Activated CD4-positive, alpha-beta memory T cell treated with anti-CD3 and anti-CD28 coated beads, Interleukin-2, amount 10 ng/mL, durations not matched to agents 7 days and 5 days (primary cell): ENCODE data around the gene DNAH3. TPM values are rescaled to one million over a fixed set of nuclear protein-coding genes. Genes with fewer than 3 reads are reported as not detected.
"Not testable (repeated sequence)": the region's sequence is repeated elsewhere in the genome, so short reads cannot be mapped to it uniquely, and the experiment has no call there.

ENCODE experiments used
- CTCF ChIA-PET: fragments of 350-600 bp; sonication (Branson Sonifier 250); formaldehyde crosslinking; loops from one replicate; lab custom pipeline; 2021; ENCODE audit warnings: antibody characterized with exemption, inconsistent platforms; lab: Charles Lee
- POLR2A ChIA-PET: fragments of 350-600 bp; sonication (Branson Sonifier 250); formaldehyde crosslinking; loops from one replicate; lab custom pipeline; 2021; ENCODE audit warnings: antibody characterized with exemption; lab: Charles Lee
- DNase-seq: peaks from one replicate; pipeline ENCODE4 v3.0.0-alpha.2; 2020
- H3K27ac Mint-ChIP-seq: one replicate; pipeline ENCODE4 v1.8.0; 2021; ENCODE audit warnings: mild to moderate bottlenecking, mixed read lengths
- H3K27me3 Mint-ChIP-seq: one replicate; pipeline ENCODE4 v1.8.0; 2021; ENCODE audit warnings: mixed read lengths
- H3K36me3 Mint-ChIP-seq: one replicate; pipeline ENCODE4 v1.8.0; 2021; ENCODE audit warnings: low read depth, mixed read lengths
- H3K4me1 Mint-ChIP-seq: one replicate; pipeline ENCODE4 v1.8.0; 2021; ENCODE audit warnings: mixed read lengths
- H3K4me3 Mint-ChIP-seq: one replicate; pipeline ENCODE4 v1.8.0; 2021; ENCODE audit warnings: mild to moderate bottlenecking, mixed read lengths
- H3K9me3 Mint-ChIP-seq: one replicate; pipeline ENCODE4 v1.8.0; 2021; ENCODE audit warnings: mixed read lengths
- total RNA-seq, 2 experiments: library from RNA; stranded (reverse); gene quantifications; one replicate each; pipeline ENCODE4 v1.2.3, GENCODE V29; 2021

DNAH3 gene, protein sequence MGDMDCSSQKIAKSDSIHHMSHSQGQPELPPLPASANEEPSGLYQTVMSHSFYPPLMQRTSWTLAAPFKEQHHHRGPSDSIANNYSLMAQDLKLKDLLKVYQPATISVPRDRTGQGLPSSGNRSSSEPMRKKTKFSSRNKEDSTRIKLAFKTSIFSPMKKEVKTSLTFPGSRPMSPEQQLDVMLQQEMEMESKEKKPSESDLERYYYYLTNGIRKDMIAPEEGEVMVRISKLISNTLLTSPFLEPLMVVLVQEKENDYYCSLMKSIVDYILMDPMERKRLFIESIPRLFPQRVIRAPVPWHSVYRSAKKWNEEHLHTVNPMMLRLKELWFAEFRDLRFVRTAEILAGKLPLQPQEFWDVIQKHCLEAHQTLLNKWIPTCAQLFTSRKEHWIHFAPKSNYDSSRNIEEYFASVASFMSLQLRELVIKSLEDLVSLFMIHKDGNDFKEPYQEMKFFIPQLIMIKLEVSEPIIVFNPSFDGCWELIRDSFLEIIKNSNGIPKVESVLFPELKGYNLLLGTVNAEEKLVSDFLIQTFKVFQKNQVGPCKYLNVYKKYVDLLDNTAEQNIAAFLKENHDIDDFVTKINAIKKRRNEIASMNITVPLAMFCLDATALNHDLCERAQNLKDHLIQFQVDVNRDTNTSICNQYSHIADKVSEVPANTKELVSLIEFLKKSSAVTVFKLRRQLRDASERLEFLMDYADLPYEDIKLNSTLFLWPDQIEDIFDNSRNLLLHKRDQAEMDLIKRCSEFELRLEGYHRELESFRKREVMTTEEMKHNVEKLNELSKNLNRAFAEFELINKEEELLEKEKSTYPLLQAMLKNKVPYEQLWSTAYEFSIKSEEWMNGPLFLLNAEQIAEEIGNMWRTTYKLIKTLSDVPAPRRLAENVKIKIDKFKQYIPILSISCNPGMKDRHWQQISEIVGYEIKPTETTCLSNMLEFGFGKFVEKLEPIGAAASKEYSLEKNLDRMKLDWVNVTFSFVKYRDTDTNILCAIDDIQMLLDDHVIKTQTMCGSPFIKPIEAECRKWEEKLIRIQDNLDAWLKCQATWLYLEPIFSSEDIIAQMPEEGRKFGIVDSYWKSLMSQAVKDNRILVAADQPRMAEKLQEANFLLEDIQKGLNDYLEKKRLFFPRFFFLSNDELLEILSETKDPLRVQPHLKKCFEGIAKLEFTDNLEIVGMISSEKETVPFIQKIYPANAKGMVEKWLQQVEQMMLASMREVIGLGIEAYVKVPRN (N-terminal part only)
- under 1 TPM; 0.03 to 0.05 TPM for total RNA-seq

DNA sequence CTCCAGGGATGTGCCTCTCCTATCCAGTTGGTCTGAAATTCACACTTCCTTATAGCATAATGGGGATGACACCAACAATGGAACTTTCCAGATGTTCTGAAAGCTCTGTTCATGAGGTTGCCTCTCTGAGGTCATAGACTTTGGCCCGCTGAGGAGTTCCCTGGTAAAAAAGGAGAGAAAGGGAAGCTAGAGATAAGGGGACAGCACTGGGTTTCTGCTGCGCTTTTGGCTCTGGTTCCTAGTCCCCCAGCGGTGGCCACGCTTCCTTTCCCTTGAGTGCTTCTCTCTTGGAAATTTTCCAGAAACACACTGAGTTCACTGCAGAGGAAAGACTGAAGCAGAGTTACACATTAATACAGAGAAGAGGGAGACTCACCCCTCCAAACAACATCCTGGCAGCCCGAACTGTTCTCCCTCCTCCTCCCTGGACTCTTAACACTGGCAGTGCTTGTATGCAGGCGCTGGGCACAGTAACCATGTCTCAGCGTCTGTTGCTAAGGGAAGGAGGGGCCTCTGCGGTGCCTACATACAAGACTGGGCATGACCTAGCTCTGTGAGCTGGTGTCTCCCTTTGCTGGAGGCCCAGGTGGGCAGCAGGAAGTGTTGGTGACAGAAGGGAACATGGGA lies at the start of gene DNAH3:
DNAH3 (minus strand) TSS at position 472 of the 627 bp plus-strand sequence. CDS start 527 bp downstream, outside the sequence.
- Mint-ChIP-seq H3K27me3 (peaks cover 29% of the 10 kb centered on the region), H3K36me3 (no peaks in the 10 kb centered on the region), H3K4me1 (no peaks in the 10 kb centered on the region), H3K4me3 (no peak within 1 kb of the TSS), H3K27ac (no peak within 1 kb of the TSS), H3K9me3 (no peaks in the 10 kb centered on the region)
- no peak for DNase-seq
- CTCF ChIA-PET, result interaction anchor here (0.6 kb wide), 1 partner anchor 377 kb away, joined by 3 read pairs; no protein-coding TSS in a partner anchor
- POLR2A ChIA-PET, result no interaction called here

DNA sequence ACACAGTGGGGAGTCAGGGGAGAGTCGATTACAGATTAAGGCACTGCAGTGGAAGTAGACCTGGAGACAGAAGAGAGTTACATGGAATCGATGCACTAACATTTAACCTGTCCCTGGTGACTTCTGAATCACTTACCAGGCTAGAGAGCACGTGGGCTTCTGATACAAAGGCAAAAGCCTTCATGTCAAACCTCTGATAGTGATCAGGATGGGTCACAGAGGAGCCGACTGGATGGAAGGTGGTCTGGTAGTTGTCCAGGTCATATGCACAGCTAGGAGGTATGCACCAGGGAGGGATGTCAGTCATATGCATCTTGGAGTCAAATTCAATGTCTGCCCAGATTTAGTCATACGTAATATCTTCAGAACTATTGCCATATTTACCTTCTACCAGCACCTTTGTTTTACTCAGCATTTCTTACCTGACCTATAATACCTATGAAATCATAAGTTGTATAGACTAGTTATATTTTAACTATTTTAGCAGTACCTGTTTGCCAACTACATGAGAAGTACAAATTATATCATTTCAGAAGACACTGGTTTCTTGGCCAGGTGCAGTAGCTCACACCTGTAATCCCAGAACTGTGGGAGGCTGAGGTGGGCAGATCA lies 49.1 kb upstream of the DNAH3 start:
- ChIA-PET CTCF (interaction anchor here (1.1 kb wide), 1 partner anchor 11 kb away, joined by 3 read pairs; no protein-coding TSS in a partner anchor), POLR2A (no interaction called here)
- no peaks in the 10 kb centered on the region for H3K36me3 Mint-ChIP-seq
- no peak overlapping the region for H3K27ac Mint-ChIP-seq
- H3K4me1 Mint-ChIP-seq, result peaks cover 1% of the 10 kb centered on the region
- H3K27me3 Mint-ChIP-seq, result peaks cover 17% of the 10 kb centered on the region
- no peaks in the 10 kb centered on the region for H3K9me3 Mint-ChIP-seq
- H3K4me3 Mint-ChIP-seq, result no peak overlapping the region
- no peak for DNase-seq

DNA sequence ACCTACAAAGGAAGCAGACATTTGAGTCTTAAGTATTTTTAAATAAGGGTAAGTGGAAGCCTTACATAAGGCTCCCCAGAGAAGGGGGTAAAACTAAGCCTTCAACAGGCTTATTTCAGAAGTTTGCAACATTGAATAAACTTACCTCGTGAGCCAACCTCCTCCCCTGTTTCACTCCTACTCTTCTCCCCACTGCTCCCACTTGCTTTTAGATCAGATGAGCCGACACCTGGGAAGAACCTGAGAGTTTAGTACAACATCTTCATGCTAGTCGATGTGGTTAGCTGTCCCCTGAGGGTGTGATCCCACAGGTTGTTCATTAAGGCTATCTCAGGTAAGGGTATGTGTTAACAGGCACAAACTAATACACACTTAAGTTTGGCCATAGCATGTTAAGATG lies 47.0 kb upstream of the DNAH3 start:
- no peaks in the 10 kb centered on the region for H3K9me3 Mint-ChIP-seq
- no peak overlapping the region for H3K27ac Mint-ChIP-seq
- CTCF ChIA-PET, result interaction anchor here (1.2 kb wide), 1 partner anchor 9 kb away, joined by 4 read pairs; no protein-coding TSS in a partner anchor
- H3K36me3 Mint-ChIP-seq, result no peaks in the 10 kb centered on the region
- H3K4me3 Mint-ChIP-seq, result no peak overlapping the region
- POLR2A ChIA-PET, result no interaction called here
- H3K4me1 Mint-ChIP-seq, result peaks cover 6% of the 10 kb centered on the region
- DNase-seq, result no peak
- H3K27me3 Mint-ChIP-seq, result peaks cover 21% of the 10 kb centered on the region

DNA sequence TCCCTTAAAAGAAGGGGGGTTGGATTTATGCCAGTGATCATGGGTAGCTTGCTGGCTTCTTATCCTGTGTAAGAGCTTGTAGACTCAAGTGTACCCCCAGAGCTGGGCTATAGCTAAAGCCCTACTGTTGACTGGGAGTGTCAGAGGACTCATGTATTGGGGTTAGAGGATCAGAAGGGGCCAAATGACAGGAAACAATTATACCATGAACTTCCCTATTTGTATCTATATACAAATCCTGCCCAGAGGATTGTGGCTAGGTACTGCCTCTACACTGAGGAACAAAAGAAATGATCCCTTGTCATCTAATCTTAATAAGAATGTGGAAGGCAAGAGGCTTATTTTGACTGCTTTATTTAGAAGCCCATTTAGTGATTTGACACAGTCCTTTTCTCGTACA lies 46.5 kb upstream of the DNAH3 start:
- H3K27ac Mint-ChIP-seq, result no peak overlapping the region
- peaks cover 21% of the 10 kb centered on the region for H3K27me3 Mint-ChIP-seq
- ChIA-PET CTCF (interaction anchor here (1.2 kb wide), 1 partner anchor 9 kb away, joined by 4 read pairs; no protein-coding TSS in a partner anchor), POLR2A (no interaction called here)
- H3K4me3 Mint-ChIP-seq, result no peak overlapping the region
- peaks cover 6% of the 10 kb centered on the region for H3K4me1 Mint-ChIP-seq
- no peaks in the 10 kb centered on the region for H3K9me3 Mint-ChIP-seq
- no peak for DNase-seq
- H3K36me3 Mint-ChIP-seq, result no peaks in the 10 kb centered on the region

DNA sequence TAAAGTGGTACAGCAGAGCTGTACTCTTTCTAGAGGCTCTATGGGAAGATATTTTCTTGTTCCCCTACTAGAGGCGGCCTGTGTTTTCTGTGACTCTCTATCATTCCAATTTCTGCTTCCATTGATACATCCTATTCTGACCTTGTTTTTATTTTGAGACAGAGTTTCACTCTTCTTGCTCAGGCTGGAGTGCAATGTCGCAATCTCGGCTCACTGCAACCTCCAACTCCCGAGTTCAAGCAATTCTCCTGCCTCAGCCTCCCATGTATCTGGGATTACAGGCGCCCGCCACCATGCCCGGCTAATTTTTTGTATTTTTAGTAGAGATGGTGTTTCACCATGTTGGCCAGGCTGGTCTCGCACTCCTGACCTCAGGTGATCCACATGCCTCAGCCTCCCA lies 44.7 kb upstream of the DNAH3 start:
- peaks cover 14% of the 10 kb centered on the region for H3K27me3 Mint-ChIP-seq
- H3K4me1 Mint-ChIP-seq, H3K36me3 Mint-ChIP-seq, H3K27ac Mint-ChIP-seq, H3K4me3 Mint-ChIP-seq, DNase-seq, H3K9me3 Mint-ChIP-seq, POLR2A ChIA-PET: not testable (repeated sequence)
- CTCF ChIA-PET, result interaction anchor here (0.7 kb wide), 1 partner anchor 358 kb away, joined by 5 read pairs; no protein-coding TSS in a partner anchor

DNA sequence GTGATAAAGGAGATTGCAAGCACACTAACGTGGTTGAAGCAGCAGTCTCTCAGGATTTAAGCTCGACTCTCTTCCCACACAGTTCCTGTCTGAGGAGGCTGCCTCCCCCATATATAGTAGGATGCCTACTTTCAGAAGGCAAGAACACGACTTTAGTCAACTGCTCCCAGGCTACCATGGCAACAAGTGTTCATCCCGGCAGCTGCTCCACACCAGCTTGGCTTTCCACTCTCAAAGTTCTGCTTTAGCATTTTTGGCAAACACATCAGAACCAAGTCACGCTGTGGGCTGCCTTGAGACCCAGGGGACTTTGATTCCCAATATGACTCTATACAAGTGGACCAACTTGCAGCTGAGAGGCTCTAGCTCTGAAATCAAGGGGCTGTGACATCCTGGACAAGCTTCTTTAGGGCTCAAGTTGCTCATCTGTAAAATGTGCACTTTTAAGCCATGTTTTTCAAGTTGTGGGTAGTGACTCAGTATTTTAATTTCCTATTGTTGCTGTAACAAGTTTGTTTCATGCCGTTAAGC lies 44.2 kb upstream of the DNAH3 start:
- H3K4me1 Mint-ChIP-seq, result peaks cover 6% of the 10 kb centered on the region
- peaks cover 13% of the 10 kb centered on the region for H3K27me3 Mint-ChIP-seq
- no peaks in the 10 kb centered on the region for H3K9me3 Mint-ChIP-seq
- H3K27ac Mint-ChIP-seq, result no peak overlapping the region
- no peak for DNase-seq
- POLR2A ChIA-PET, result no interaction called here
- H3K4me3 Mint-ChIP-seq, result no peak overlapping the region
- H3K36me3 Mint-ChIP-seq, result no peaks in the 10 kb centered on the region
- CTCF ChIA-PET, result interaction anchor here (0.7 kb wide), 1 partner anchor 359 kb away, joined by 5 read pairs; no protein-coding TSS in a partner anchor

DNA sequence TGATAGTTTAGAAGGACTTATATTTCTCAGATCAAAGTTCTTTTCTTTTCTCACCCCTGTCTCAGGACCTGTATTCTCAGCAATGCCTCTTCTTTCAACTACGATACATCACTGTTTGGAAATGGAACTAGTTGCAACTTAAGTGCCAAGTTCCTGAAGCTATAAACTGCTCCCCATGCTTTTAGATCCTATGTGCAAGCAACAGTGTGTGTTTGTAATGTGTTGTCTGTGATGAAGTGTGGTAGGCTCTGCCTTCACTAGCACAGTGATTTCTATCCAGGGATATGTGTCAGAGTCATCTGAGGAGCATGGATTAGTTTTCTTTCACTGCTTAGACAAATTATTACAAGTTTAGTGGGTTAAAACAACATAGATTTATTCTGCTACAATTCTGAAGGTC lies 42.3 kb upstream of the DNAH3 start:
- no peak for DNase-seq
- Mint-ChIP-seq H3K36me3 (no peaks in the 10 kb centered on the region), H3K4me1 (peaks cover 14% of the 10 kb centered on the region), H3K9me3 (no peaks in the 10 kb centered on the region), H3K27me3 (peaks cover 14% of the 10 kb centered on the region), H3K27ac (no peak overlapping the region), H3K4me3 (no peak overlapping the region)
- ChIA-PET CTCF (no interaction called here), POLR2A (no interaction called here)

DNA sequence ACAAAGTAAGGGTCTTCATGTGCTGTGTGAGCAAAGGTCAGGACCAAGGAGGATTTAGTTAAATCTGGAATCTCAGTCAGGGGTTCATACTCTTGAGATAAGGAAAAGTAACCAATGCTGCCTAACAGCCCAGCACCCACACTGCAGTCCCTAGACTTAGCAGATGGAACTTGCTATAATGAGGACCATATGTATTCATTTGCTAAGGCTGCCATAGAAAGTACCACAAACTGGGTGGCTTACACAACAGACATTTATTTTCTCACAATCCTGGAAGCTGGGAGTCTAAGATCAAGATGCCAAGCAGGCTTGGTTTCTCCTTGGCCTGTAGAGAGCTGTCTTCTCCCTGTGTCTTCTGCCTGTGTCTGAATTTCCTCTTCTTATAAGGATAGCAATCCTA lies 40.0 kb upstream of the DNAH3 start:
- Mint-ChIP-seq H3K27me3 (peaks cover 12% of the 10 kb centered on the region), H3K9me3 (peaks cover 2% of the 10 kb centered on the region), H3K27ac (no peak overlapping the region), H3K4me1 (peaks cover 15% of the 10 kb centered on the region), H3K36me3 (peaks cover 2% of the 10 kb centered on the region), H3K4me3 (no peak overlapping the region)
- CTCF ChIA-PET, result interaction anchor here (0.7 kb wide), 1 partner anchor 21 kb away, joined by 3 read pairs; no protein-coding TSS in a partner anchor
- DNase-seq, result no peak
- POLR2A ChIA-PET, result interaction anchor here (1.5 kb wide), 1 partner anchor 32 kb away, joined by 3 read pairs; the partner anchor contains the start of gene LDAF1

DNA sequence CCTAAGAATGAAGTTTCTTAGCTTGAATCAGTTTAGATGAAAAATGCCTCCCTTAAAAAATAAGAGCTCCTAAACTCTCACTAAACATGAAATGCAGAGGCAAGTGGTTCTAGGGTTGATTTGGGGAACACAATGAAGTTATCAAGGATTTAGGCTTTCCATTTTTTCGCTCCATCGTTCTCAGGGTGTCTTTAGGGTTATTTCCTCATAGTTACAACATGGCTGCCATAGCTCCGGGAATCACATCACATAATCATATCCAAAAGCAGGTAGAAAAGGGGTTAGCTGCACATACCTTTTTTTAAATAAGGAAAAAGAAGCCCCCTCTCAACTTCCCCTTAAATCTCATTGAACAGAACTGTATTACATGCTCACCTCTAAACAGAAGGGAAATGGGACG lies 39.4 kb upstream of the DNAH3 start:
- Mint-ChIP-seq H3K27me3 (peaks cover 12% of the 10 kb centered on the region), H3K4me3 (no peak overlapping the region), H3K9me3 (peaks cover 5% of the 10 kb centered on the region), H3K4me1 (peaks cover 15% of the 10 kb centered on the region), H3K36me3 (peaks cover 5% of the 10 kb centered on the region), H3K27ac (no peak overlapping the region)
- DNase-seq, result no peak
- ChIA-PET CTCF (interaction anchor here (0.8 to 1.8 kb wide), 4 partner anchors 12 to 339 kb away, joined by 3 to 8 read pairs (median 6); no protein-coding TSS in a partner anchor), POLR2A (interaction anchor here (1.5 kb wide), 1 partner anchor 31 kb away, joined by 3 read pairs; the partner anchor contains the start of gene LDAF1)

DNA sequence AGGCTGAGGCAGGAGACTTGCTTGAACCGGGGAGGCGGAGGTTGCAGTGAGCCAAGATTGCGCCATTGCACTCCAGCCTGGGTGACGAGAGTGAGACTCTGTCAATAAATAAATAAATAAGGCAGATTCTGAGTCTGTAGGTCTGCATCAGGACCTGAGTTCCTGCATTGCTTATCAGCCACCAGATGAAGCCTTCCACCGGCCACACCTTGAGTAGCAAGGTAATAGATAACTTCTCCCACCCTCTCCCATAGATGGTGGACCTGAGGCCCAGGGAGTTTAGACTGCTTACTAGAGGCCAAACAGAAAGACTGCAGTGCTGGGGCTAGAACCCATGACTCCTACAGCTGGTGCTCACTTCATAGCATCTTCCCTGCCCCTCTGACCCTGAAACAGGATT lies 38.7 kb upstream of the DNAH3 start:
- H3K27ac Mint-ChIP-seq, result no peak overlapping the region
- CTCF ChIA-PET, result interaction anchor here (0.7 to 1.8 kb wide), 8 partner anchors 8 to 369 kb away, joined by 3 to 9 read pairs (median 6); no protein-coding TSS in a partner anchor
- POLR2A ChIA-PET, result interaction anchor here (1.5 kb wide), 1 partner anchor 31 kb away, joined by 3 read pairs; the partner anchor contains the start of gene LDAF1
- no peak overlapping the region for H3K4me3 Mint-ChIP-seq
- H3K4me1 Mint-ChIP-seq, result peaks cover 15% of the 10 kb centered on the region
- DNase-seq, result no peak
- H3K36me3 Mint-ChIP-seq, result peaks cover 11% of the 10 kb centered on the region
- peaks cover 11% of the 10 kb centered on the region for H3K9me3 Mint-ChIP-seq
- peaks cover 9% of the 10 kb centered on the region for H3K27me3 Mint-ChIP-seq

DNA sequence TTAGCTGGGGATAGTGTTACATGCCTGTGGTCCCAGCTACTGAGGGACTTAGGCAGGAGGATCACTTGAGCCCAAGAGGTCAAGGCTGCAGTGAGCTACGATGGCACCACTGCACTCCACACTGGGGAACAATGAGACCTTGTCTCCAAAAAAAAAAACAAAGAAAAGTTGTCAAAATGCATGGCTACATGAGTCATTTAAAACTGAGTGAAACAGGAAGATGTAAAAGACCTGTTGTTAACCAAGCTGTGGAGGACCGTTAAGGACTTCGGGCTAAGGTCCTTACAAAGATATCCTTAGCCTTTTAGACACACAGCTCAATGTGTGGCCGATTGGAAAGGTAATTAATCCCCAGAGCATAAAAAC lies 35.7 kb upstream of the DNAH3 start:
- DNase-seq, result no peak
- Mint-ChIP-seq H3K27ac (no peak overlapping the region), H3K27me3 (peaks cover 4% of the 10 kb centered on the region), H3K4me3 (no peak overlapping the region), H3K4me1 (peaks cover 15% of the 10 kb centered on the region), H3K36me3 (peaks cover 29% of the 10 kb centered on the region), H3K9me3 (peaks cover 22% of the 10 kb centered on the region)
- ChIA-PET CTCF (interaction anchor here (0.7 to 1.8 kb wide), 3 partner anchors 29 to 1715 kb away, joined by 3 to 6 read pairs (median 4); no protein-coding TSS in a partner anchor), POLR2A (no interaction called here)
